ENCODE data around the gene ZNRF1. TPM values are rescaled to one million over a fixed set of nuclear protein-coding genes. Genes with fewer than 3 reads are reported as not detected.

Gene ZNRF1
- total and polyA plus RNA-seq, 2 of the 13 experiments (the other 11 are each of a cell fraction or from before 2014, with no cell fraction given) = 43.9 to 58.7 TPM

GRCh38 chr16:75110637-75111513, 112.1 kb downstream of the ZNRF1 start (continued):
- TF ChIP-seq CREB3 (CRISPR knock-in tag; IDR thresholded peaks at IDR 0.05) = no peak
- TF ChIP-seq SNRNP70 (IDR thresholded peaks at IDR 0.05; ENCODE audit: low read depth, low read length) = no peak
- TF ChIP-seq ZNF34 (CRISPR knock-in tag; IDR thresholded peaks at IDR 0.05; ENCODE audit: borderline replicate concordance) = peak; percentile 54; the same call in 1 of the 2 replicates
- TF ChIP-seq, protein P1, sequence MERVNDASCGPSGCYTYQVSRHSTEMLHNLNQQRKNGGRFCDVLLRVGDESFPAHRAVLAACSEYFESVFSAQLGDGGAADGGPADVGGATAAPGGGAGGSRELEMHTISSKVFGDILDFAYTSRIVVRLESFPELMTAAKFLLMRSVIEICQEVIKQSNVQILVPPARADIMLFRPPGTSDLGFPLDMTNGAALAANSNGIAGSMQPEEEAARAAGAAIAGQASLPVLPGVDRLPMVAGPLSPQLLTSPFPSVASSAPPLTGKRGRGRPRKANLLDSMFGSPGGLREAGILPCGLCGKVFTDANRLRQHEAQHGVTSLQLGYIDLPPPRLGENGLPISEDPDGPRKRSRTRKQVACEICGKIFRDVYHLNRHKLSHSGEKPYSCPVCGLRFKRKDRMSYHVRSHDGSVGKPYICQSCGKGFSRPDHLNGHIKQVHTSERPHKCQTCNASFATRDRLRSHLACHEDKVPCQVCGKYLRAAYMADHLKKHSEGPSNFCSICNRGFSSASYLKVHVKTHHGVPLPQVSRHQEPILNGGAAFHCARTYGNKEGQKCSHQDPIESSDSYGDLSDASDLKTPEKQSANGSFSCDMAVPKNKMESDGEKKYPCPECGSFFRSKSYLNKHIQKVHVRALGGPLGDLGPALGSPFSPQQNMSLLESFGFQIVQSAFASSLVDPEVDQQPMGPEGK (CRISPR knock-in tag; IDR thresholded peaks at IDR 0.05) = peak; percentile 32; the same call in 1 of the 2 replicates
- TF ChIP-seq BRCA1 (CRISPR knock-in tag; IDR thresholded peaks at IDR 0.05) = 0 out of 2 replicates have a peak, but pooled peaks have one; percentile 73
- TF ChIP-seq ZFP1 (CRISPR knock-in tag; IDR thresholded peaks at IDR 0.05) = peak; percentile 37; the same call in 1 of the 2 replicates
- TF ChIP-seq TMF1 (CRISPR knock-in tag; IDR thresholded peaks at IDR 0.05; ENCODE audit: low read depth) = no peak
- TF ChIP-seq ZNF33B (CRISPR knock-in tag; IDR thresholded peaks at IDR 0.05) = peak; percentile 50; the same call in 1 of the 2 replicates
- TF ChIP-seq CBX1 (IDR thresholded peaks at IDR 0.05; ENCODE audit: low read depth) = no peak
- no peak for TF ChIP-seq IKZF4 (CRISPR knock-in tag; IDR thresholded peaks at IDR 0.05; ENCODE audit: borderline replicate concordance, low read depth, not compliant biosample characterization)
- no peak for TF ChIP-seq ZNF570 (CRISPR knock-in tag; IDR thresholded peaks at IDR 0.05; ENCODE audit: borderline replicate concordance)
- no peak for TF ChIP-seq ZBTB37 (CRISPR knock-in tag; IDR thresholded peaks at IDR 0.05)
- TF ChIP-seq FOXK1 (CRISPR knock-in tag; IDR thresholded peaks at IDR 0.05; ENCODE audit: borderline replicate concordance, low read depth) = no peak; the same call in 1 of the 2 replicates
- TF ChIP-seq JUND (CRISPR knock-in tag; IDR thresholded peaks at IDR 0.05) = no peak
- no peak for TF ChIP-seq SIX4 (CRISPR knock-in tag; IDR thresholded peaks at IDR 0.05)
- TF ChIP-seq AGO2 (optimal IDR thresholded peaks at IDR 0.05; ENCODE audit: low read depth, low read length) = peak; percentile 95
- TF ChIP-seq USF2 (IDR thresholded peaks at IDR 0.05; ENCODE audit: low read depth, low read length) = no peak
- no peak; the same call in 1 of the 2 replicates for TF ChIP-seq USF2 (CRISPR knock-in tag; IDR thresholded peaks at IDR 0.05; ENCODE audit: borderline replicate concordance)
- no peak; the same call in 1 of the 2 replicates for TF ChIP-seq ZNF615 (CRISPR knock-in tag; IDR thresholded peaks at IDR 0.05; ENCODE audit: borderline replicate concordance)
- TF ChIP-seq, protein P2, sequence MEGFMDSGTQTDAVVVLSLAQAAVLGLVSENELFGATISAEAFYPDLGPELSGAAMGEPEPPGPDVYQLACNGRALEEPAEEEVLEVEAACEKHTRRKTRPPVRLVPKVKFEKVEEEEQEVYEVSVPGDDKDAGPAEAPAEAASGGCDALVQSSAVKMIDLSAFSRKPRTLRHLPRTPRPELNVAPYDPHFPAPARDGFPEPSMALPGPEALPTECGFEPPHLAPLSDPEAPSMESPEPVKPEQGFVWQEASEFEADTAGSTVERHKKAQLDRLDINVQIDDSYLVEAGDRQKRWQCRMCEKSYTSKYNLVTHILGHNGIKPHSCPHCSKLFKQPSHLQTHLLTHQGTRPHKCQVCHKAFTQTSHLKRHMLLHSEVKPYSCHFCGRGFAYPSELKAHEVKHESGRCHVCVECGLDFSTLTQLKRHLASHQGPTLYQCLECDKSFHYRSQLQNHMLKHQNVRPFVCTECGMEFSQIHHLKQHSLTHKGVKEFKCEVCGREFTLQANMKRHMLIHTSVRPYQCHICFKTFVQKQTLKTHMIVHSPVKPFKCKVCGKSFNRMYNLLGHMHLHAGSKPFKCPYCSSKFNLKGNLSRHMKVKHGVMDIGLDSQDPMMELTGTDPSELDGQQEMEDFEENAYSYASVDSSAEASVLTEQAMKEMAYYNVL (CRISPR knock-in tag; IDR thresholded peaks at IDR 0.05; ENCODE audit: borderline replicate concordance) = no peak; the same call in 1 of the 2 replicates

Measured in HepG2 (cell line).